GM12873 (cell line): ENCODE data around the gene BDKRB1.

Experiments used
- CTCF ChIP-seq: IDR thresholded peaks from 2 replicates; pipeline ENCODE4 v1.5.1; 2012; ENCODE audit warnings: low read depth, mild to moderate bottlenecking, moderate library complexity, low read length, control low read depth; ENCODE audit not compliant: insufficient read depth; ENCODE audit errors: missing control alignments

BDKRB1 gene

GRCh38 chr14:96245710-96246538 is 10.1 kb upstream of the BDKRB1 start:
- TF ChIP-seq CTCF, result no peak

DNA sequence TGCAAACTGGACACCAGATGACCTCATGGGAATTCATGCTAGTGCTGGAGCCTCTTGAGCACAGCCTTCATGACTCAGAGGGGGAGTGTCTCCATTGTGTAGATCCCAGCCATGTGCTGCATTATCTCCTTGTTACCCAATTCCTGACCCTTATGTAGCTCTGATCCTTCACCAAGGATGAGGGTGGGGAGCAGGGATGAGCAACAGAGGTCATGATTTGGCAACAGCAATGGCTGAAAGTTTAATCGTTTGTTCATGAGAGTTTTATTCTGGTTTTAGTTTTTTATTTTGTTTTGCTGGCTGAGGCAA is 9.5 kb upstream of the BDKRB1 start:
- TF ChIP-seq CTCF, result no peak

- no peak for TF ChIP-seq CTCF
Measured at GRCh38 chr14:96247031-96247430, 9.0 kb upstream of the BDKRB1 start.

- TF ChIP-seq CTCF, result no peak
Measured at GRCh38 chr14:96249029-96249428, 7.0 kb upstream of the BDKRB1 start.

DNA sequence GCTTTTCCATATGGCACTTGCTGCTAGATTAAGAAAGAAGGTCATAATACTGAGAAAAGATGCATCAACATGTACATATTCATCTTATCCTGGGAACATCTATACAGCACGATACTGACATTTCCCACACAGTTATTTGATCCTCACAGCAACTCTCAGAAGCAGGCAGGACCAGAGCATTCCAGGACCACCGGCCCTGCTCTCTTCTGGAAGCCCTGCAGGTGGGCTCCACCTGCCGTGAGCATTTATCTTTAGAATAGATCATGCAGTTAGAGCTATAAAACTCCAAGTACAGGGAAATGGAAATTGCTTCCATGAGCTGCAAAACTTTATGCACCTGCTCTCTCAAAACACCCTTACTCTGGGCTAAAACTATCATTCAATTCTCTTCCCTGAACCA is 5.5 kb upstream of the BDKRB1 start:
- no peak for TF ChIP-seq CTCF

GRCh38 chr14:96251656-96252155 is 4.3 kb upstream of the BDKRB1 start:
- TF ChIP-seq CTCF, result no peak

DNA sequence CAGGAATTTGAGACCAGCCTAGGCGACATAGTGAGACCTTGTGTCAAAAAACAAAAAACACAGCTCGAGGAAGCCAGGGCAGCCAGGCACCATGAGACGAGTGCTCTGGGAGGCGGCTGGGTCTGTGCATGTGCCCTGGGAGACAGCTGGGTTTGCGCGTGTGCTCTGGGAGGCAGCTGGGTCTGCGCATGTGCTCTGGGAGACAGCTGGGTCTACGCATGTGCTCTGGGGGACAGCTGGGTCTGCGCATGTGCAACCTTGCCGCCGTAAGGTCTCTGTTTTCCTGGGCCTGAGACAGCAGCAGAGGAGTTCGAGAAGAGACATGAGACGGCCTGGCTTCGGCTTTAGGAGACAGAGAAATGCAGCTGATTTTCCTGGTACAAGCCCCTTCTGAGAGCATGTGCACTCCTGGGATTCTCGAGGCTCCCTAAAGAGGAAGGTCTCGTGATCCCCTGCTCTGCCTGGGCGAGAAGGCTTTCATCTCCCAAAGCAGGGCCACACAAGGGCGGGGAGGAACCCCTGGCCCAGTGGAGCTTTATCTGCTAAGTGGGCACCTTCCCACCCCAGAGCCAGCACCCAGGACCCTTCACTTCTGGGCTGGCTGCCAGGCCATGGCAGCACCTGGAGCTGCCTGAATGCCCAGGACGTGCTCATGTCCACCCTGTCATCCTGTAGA is 3.5 kb upstream of the BDKRB1 start:
- TF ChIP-seq CTCF, result no peak
